Measurements from ENCODE around the gene BRSK2.

BRSK2 gene

DNA sequence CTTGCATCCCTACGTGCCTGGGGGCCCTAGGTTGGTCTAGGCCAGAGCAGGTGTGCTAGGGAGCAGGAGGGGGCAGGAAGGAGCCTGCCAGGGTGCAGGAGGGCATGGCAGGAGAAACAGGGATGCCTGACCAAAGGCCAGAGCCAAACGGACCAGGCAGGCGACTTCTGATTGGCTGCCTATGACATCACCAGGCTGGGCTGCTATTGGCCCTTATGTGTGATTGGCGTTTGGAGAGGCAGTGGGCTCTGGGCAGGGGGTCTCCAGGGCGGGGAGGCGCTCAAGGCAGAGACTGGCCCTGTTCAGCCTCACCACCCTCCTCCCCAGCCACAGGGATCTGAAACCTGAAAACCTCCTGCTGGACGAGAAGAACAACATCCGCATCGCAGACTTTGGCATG is 52.4 kb downstream of the BRSK2 start (continued):
- TF ChIP-seq ZFP30 (CRISPR knock-in tag; IDR thresholded peaks at IDR 0.05) = no peak

DNA sequence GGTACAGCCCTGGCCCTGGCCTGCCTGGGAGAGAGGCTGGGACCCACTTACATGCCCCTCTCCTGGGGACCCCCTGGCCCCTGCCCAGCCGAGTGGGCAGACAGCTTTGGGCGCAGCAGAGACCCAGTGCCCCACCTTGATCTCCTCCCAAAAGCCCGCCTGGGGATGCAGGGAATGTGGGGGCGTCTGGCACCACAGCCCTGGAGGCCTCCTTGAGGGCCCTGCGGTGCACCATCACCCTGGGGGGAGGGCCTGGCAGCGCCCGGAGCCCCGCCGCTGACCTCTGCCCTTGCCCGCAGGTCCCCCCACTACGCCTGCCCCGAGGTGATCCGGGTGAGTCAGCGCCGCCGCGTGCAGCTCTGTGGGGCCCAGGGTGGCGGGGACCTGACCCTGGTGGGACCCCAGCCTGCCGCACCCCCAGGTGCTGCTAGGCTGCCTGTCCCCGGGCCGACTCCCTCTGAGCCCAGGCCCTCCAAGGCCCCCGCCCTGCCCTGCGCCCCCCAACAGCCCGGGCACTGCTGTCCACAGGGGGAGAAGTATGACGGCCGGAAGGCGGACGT is 53.2 kb downstream of the BRSK2 start:
- no peak for TF ChIP-seq ZNF8 (CRISPR knock-in tag; IDR thresholded peaks at IDR 0.05)
- no peak for TF ChIP-seq TOX (CRISPR knock-in tag; IDR thresholded peaks at IDR 0.05; ENCODE audit: borderline replicate concordance)
- TF ChIP-seq OSR1 (CRISPR knock-in tag; IDR thresholded peaks at IDR 0.05) = no peak
- TF ChIP-seq ZNF565 (CRISPR knock-in tag; conservative IDR thresholded peaks at IDR 0.05; ENCODE audit: low read depth) = no peak
- no peak for TF ChIP-seq ZFP3 (CRISPR knock-in tag; IDR thresholded peaks at IDR 0.05)
- TF ChIP-seq, protein P1, sequence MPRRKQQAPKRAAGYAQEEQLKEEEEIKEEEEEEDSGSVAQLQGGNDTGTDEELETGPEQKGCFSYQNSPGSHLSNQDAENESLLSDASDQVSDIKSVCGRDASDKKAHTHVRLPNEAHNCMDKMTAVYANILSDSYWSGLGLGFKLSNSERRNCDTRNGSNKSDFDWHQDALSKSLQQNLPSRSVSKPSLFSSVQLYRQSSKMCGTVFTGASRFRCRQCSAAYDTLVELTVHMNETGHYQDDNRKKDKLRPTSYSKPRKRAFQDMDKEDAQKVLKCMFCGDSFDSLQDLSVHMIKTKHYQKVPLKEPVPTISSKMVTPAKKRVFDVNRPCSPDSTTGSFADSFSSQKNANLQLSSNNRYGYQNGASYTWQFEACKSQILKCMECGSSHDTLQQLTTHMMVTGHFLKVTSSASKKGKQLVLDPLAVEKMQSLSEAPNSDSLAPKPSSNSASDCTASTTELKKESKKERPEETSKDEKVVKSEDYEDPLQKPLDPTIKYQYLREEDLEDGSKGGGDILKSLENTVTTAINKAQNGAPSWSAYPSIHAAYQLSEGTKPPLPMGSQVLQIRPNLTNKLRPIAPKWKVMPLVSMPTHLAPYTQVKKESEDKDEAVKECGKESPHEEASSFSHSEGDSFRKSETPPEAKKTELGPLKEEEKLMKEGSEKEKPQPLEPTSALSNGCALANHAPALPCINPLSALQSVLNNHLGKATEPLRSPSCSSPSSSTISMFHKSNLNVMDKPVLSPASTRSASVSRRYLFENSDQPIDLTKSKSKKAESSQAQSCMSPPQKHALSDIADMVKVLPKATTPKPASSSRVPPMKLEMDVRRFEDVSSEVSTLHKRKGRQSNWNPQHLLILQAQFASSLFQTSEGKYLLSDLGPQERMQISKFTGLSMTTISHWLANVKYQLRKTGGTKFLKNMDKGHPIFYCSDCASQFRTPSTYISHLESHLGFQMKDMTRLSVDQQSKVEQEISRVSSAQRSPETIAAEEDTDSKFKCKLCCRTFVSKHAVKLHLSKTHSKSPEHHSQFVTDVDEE (CRISPR knock-in tag; IDR thresholded peaks at IDR 0.05) = no peak
- TF ChIP-seq ISL1 (CRISPR knock-in tag; IDR thresholded peaks at IDR 0.05) = no peak
- TF ChIP-seq SNAI2 (CRISPR knock-in tag; IDR thresholded peaks at IDR 0.05) = no peak
- no peak for TF ChIP-seq ZFP30 (CRISPR knock-in tag; IDR thresholded peaks at IDR 0.05)
- TF ChIP-seq ZC3H10 (CRISPR knock-in tag; IDR thresholded peaks at IDR 0.05) = no peak
- no peak for TF ChIP-seq BACH2 (CRISPR knock-in tag; IDR thresholded peaks at IDR 0.05; ENCODE audit: borderline replicate concordance)
- TF ChIP-seq ZNF70 (CRISPR knock-in tag; IDR thresholded peaks at IDR 0.05) = no peak
- TF ChIP-seq RARB (CRISPR knock-in tag; IDR thresholded peaks at IDR 0.05) = no peak
- TF ChIP-seq, protein P2, sequence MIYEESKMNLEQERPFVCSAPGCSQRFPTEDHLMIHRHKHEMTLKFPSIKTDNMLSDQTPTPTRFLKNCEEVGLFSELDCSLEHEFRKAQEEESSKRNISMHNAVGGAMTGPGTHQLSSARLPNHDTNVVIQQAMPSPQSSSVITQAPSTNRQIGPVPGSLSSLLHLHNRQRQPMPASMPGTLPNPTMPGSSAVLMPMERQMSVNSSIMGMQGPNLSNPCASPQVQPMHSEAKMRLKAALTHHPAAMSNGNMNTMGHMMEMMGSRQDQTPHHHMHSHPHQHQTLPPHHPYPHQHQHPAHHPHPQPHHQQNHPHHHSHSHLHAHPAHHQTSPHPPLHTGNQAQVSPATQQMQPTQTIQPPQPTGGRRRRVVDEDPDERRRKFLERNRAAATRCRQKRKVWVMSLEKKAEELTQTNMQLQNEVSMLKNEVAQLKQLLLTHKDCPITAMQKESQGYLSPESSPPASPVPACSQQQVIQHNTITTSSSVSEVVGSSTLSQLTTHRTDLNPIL (CRISPR knock-in tag; IDR thresholded peaks at IDR 0.05; ENCODE audit: low read depth) = no peak
- TF ChIP-seq, protein P3, sequence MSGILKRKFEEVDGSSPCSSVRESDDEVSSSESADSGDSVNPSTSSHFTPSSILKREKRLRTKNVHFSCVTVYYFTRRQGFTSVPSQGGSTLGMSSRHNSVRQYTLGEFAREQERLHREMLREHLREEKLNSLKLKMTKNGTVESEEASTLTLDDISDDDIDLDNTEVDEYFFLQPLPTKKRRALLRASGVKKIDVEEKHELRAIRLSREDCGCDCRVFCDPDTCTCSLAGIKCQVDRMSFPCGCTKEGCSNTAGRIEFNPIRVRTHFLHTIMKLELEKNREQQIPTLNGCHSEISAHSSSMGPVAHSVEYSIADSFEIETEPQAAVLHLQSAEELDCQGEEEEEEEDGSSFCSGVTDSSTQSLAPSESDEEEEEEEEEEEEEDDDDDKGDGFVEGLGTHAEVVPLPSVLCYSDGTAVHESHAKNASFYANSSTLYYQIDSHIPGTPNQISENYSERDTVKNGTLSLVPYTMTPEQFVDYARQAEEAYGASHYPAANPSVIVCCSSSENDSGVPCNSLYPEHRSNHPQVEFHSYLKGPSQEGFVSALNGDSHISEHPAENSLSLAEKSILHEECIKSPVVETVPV (CRISPR knock-in tag; IDR thresholded peaks at IDR 0.05) = no peak
- TF ChIP-seq CSDC2 (CRISPR knock-in tag; IDR thresholded peaks at IDR 0.05) = no peak
- TF ChIP-seq, protein P4, sequence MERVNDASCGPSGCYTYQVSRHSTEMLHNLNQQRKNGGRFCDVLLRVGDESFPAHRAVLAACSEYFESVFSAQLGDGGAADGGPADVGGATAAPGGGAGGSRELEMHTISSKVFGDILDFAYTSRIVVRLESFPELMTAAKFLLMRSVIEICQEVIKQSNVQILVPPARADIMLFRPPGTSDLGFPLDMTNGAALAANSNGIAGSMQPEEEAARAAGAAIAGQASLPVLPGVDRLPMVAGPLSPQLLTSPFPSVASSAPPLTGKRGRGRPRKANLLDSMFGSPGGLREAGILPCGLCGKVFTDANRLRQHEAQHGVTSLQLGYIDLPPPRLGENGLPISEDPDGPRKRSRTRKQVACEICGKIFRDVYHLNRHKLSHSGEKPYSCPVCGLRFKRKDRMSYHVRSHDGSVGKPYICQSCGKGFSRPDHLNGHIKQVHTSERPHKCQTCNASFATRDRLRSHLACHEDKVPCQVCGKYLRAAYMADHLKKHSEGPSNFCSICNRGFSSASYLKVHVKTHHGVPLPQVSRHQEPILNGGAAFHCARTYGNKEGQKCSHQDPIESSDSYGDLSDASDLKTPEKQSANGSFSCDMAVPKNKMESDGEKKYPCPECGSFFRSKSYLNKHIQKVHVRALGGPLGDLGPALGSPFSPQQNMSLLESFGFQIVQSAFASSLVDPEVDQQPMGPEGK (CRISPR knock-in tag; IDR thresholded peaks at IDR 0.05; ENCODE audit: borderline replicate concordance) = no peak
- TF ChIP-seq PPARA (CRISPR knock-in tag; IDR thresholded peaks at IDR 0.05; ENCODE audit: borderline replicate concordance) = no peak
- no peak for ATAC-seq

DNA sequence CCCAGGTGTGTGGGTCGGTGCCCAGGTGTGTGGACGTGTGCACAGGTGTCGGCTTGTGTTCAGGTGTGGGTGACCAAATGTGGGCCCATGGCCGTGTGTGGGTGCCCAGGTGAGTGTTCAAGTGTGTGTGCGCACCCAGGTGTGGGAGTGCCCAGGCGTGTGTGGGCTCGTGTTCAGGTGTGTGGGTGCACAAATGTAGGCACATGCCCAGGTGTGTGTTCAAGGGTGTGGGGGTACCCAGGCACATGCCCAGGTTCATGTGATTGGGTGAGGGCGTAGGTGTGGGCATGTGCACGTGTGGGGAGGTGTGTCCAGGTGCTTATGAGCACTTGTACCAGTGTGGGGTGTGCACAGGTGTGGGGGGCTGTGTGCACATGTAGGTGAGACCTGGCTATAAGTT is 54.0 kb downstream of the BRSK2 start:
- ATAC-seq = no peak
- TF ChIP-seq, protein P4 (CRISPR knock-in tag; IDR thresholded peaks at IDR 0.05; ENCODE audit: borderline replicate concordance) = no peak
- TF ChIP-seq ZFP30 (CRISPR knock-in tag; IDR thresholded peaks at IDR 0.05) = no peak
- TF ChIP-seq, protein P2 (CRISPR knock-in tag; IDR thresholded peaks at IDR 0.05; ENCODE audit: low read depth) = no peak
- TF ChIP-seq, protein P5, sequence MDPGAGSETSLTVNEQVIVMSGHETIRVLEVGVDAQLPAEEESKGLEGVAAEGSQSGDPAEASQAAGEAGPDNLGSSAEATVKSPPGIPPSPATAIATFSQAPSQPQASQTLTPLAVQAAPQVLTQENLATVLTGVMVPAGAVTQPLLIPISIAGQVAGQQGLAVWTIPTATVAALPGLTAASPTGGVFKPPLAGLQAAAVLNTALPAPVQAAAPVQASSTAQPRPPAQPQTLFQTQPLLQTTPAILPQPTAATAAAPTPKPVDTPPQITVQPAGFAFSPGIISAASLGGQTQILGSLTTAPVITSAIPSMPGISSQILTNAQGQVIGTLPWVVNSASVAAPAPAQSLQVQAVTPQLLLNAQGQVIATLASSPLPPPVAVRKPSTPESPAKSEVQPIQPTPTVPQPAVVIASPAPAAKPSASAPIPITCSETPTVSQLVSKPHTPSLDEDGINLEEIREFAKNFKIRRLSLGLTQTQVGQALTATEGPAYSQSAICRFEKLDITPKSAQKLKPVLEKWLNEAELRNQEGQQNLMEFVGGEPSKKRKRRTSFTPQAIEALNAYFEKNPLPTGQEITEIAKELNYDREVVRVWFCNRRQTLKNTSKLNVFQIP (CRISPR knock-in tag; IDR thresholded peaks at IDR 0.05; ENCODE audit: borderline replicate concordance, low read depth) = no peak
- TF ChIP-seq BACH2 (CRISPR knock-in tag; IDR thresholded peaks at IDR 0.05; ENCODE audit: borderline replicate concordance) = no peak

All from SK-N-SH treated with all-trans-retinoic acid at 6 μM for 48 hours (cell line).